ENCODE measurements around the gene DLEC1.

The DLEC1 gene

DNA sequence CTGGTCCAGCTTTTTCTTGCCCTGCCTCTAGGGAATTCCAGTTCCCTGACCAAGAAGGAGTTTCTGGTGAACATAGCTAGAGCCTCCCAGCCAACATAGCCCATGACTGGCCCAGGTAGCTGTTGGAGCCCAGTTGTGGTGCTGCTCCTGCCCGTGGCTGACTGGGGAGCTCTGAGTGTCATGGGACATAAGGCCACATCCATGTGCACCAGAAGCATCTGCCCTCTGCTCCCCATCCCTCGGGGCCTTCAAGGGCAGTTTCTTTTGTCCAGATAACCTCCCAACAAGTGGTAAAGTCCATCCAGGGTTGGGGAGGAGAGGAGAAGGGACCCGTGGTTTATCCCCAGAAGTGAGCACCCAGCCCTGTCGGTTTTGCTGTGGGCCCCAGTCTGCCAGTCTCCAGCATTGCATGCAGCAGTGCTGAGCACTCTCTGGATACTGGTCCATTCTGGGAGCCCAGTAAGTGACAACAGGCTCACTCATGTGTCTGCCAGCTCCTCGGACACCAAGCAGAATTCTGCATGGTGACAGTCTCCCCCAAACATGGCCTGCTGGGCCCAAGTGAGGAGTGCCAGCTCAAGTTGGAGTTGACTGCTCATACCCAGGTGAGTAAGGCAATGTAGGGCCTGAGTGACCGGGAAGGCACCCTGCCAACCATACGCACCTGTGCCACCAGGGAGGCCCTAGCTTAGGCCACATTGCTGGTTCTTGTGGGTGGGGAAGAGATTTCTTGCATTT, 69.1 kb downstream of the DLEC1 start:
- TF ChIP-seq, protein P1, sequence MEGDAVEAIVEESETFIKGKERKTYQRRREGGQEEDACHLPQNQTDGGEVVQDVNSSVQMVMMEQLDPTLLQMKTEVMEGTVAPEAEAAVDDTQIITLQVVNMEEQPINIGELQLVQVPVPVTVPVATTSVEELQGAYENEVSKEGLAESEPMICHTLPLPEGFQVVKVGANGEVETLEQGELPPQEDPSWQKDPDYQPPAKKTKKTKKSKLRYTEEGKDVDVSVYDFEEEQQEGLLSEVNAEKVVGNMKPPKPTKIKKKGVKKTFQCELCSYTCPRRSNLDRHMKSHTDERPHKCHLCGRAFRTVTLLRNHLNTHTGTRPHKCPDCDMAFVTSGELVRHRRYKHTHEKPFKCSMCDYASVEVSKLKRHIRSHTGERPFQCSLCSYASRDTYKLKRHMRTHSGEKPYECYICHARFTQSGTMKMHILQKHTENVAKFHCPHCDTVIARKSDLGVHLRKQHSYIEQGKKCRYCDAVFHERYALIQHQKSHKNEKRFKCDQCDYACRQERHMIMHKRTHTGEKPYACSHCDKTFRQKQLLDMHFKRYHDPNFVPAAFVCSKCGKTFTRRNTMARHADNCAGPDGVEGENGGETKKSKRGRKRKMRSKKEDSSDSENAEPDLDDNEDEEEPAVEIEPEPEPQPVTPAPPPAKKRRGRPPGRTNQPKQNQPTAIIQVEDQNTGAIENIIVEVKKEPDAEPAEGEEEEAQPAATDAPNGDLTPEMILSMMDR (IDR thresholded peaks at IDR 0.05; ENCODE audit: low read depth, low read length, missing control alignments), result no peak
- Histone ChIP-seq H3K27me3 (replicated peaks) (no peaks in the 10 kb centered on the region), H3K4me3 (ENCODE audit: low read depth, low read length) (no peak overlapping the region), H3K36me3 (replicated peaks) (no peaks in the 10 kb centered on the region), H3K27ac (no peak overlapping the region)
- in situ Hi-C loops (cut with HindIII; ENCODE audit: low pct_ligation_motif_present, low sequenced_read_pairs), result no loop called here
- DNase-seq, result no peak

DNA sequence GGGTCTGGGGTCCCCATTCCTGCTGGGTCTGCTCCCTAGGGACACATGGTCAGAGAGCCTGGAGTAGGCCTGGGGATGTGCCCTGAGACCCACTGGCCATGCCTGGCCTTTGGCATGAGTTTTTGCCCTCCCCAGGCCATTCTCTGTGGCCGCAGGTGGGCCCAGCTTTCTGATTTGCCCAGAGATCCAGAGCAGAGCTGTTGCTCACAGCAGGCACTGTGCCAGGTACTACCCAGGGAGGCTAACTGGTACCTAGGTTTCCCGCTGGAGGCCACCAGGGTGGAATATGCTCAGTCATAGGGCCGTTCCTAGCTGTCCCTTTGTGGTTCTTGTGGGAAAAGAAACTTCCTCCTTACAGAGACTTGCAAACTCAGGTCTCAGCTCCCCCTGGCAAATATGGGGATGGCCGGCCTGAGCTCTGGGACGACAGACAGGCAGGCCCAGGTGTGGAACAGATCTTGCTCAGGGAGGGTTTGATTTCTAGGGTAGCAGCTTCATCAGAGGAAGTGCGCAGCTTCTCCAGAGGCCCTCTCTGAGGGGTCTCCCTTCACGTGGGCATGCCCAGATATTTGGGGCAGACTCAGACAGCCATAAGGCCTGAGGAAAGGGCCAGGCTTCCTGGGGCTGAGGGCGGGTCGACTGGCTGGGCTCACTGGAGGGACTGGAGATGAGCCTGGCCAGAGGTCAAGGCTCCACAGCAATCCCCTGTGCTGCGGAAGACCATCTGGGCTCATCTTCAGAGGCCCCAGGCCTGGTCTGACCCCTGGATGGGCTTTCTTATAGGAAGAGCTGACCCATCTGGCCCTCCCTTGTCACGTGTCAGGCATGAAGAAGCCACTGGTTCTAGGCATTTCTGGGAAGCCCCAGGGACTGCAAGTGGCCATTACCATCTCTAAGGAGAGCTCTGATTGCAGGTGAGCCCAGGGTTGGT, 69.9 kb downstream of the DLEC1 start:
- Histone ChIP-seq H3K27me3 (replicated peaks) (no peaks in the 10 kb centered on the region), H3K36me3 (replicated peaks) (no peaks in the 10 kb centered on the region), H3K27ac (no peak overlapping the region), H3K4me3 (ENCODE audit: low read depth, low read length) (no peak overlapping the region)
- TF ChIP-seq, protein P1 (IDR thresholded peaks at IDR 0.05; ENCODE audit: low read depth, low read length, missing control alignments), result no peak
- in situ Hi-C loops (cut with HindIII; ENCODE audit: low pct_ligation_motif_present, low sequenced_read_pairs), result no loop called here
- DNase-seq, result no peak

DNA sequence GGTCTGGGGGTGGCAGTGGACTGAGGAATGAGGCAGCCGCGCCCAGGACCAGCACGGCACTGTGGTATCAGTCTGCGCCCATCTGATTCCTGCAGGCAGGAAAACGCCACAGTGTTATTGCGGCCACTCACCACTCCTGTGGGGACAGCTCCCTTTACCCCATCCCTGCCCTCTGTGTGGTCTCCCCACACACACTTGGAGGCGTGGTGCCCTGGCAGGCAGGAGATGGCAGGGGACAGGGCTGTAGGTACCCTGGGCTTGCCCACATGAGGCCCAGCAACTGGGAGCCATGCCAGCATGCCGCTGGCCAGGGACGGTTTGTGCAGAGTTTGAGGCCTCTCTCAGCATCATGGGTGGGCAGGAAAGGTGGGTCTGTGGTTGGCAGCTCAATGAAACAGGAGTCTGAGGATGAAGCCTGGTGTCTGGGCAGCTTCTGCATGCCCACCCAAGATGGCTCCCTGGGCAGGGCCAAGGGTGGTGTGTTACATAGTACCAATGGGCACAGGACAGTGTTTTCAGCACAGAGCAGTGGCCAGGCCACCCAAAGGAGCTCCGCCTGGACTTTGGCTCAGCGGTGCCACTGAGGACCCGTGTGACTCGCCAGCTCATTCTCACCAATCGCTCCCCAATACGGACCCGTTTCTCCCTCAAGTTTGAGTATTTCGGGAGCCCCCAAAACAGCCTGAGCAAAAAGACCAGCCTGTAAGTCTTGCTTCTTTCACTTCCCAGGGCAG, 70.7 kb downstream of the DLEC1 start:
- H3K36me3 ChIP-seq (replicated peaks), result no peaks in the 10 kb centered on the region
- DNase-seq, result no peak
- H3K27ac ChIP-seq, result no peak overlapping the region
- TF ChIP-seq, protein P1 (IDR thresholded peaks at IDR 0.05; ENCODE audit: low read depth, low read length, missing control alignments), result no peak
- H3K4me3 ChIP-seq (ENCODE audit: low read depth, low read length), result no peak overlapping the region
- in situ Hi-C loops (cut with HindIII; ENCODE audit: low pct_ligation_motif_present, low sequenced_read_pairs), result no loop called here
- H3K27me3 ChIP-seq (replicated peaks), result no peaks in the 10 kb centered on the region

DNA sequence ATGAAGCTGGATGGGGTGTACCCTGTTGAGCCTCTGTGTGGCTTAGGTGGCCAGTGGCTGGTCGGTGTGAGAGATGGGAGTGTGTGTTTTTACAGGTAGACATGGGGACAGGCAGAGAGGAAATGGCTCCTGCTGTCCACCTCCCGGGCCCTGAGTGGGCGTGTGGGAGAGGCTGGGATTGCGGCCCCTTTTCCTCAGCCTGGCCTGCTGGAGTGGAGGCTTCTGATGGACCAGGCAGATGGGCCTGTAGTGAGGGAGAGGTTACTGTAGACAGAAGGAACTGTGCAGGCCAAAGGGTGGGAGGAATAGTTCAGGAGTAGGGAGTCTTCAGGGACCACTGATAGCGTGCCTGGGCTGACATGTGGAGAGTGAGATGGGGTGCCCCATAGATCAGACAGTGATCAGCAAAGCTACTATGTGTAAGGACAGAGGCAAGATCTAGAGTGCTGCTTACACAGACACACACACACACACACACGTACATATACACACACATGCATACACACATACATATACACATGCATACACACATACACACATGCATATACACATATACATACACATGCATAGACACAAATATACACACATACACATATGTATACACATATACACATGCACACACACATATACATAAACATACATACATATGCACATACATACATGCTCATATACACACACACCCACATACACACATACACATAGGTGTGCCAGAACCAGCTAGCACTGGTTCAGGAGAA, 71.5 kb downstream of the DLEC1 start:
- TF ChIP-seq, protein P1 (IDR thresholded peaks at IDR 0.05; ENCODE audit: low read depth, low read length, missing control alignments), result no peak

DNA sequence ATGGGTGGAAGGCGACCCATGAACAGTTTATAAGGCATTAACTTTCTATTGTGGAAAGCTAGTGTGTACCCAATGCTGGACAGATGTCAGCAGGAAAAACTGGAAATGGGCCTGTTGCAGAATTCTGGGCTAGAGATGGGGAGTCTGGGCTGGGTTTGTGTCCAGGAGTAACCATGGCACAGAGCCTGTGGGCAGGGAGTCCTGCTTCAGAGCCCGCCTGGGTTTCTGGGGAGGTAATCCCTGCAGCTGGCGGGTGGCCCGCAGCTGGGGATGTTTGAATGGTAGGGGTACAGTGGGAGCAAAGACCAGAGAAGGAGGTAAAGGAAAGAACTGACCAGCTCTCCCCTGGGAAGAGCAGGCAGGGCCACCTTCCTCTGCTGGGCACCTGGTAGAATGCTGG, 72.2 kb downstream of the DLEC1 start:
- DNase-seq, result no peak
- Histone ChIP-seq H3K27ac (no peak overlapping the region), H3K4me3 (ENCODE audit: low read depth, low read length) (no peak overlapping the region), H3K27me3 (replicated peaks) (no peaks in the 10 kb centered on the region), H3K36me3 (replicated peaks) (no peaks in the 10 kb centered on the region)
- TF ChIP-seq, protein P1 (IDR thresholded peaks at IDR 0.05; ENCODE audit: low read depth, low read length, missing control alignments), result no peak
- in situ Hi-C loops (cut with HindIII; ENCODE audit: low pct_ligation_motif_present, low sequenced_read_pairs), result no loop called here

More for the DNA sequence above, 71.5 kb downstream of the DLEC1 start:
- Histone ChIP-seq H3K27ac (no peak overlapping the region), H3K4me3 (ENCODE audit: low read depth, low read length) (no peak overlapping the region), H3K36me3 (replicated peaks) (no peaks in the 10 kb centered on the region), H3K27me3 (replicated peaks) (no peaks in the 10 kb centered on the region)
- no peak for DNase-seq
- in situ Hi-C loops (cut with HindIII; ENCODE audit: low pct_ligation_motif_present, low sequenced_read_pairs), result no loop called here

All from brain microvascular endothelial cell (primary cell).